Prostate gland (tissue), 2 donors: ENCODE measurements around the gene KRTAP10-6. TPM values are rescaled to one million over a fixed set of nuclear protein-coding genes. Genes with fewer than 3 reads are reported as not detected.
A peak's percentile ranks its signal among the peaks of the same experiment; 100 is the strongest.
"Not testable (repeated sequence)": the region's sequence is repeated elsewhere in the genome, so short reads cannot be mapped to it uniquely, and the experiment has no call there.

Experiments used
- DNase-seq: peaks from one replicate; pipeline ENCODE4 v3.0.0-alpha.2; 2019; ENCODE audit warnings: low spot score
- H3K27ac ChIP-seq, 2 donors: fragments of 200-600 bp; sonication (generic); 2 replicates each; pipeline ENCODE4 v1.5.1; 2017 to 2019
- H3K27me3 ChIP-seq: fragments of 200-600 bp; sonication (generic); replicated peaks from 2 replicates; pipeline ENCODE4 v1.5.1; 2019; ENCODE audit not compliant: insufficient read depth
- H3K36me3 ChIP-seq, 2 donors: fragments of 200-600 bp; sonication (generic); 1 replicate in 1 of 2; 2 replicates in 1 of 2; pipeline versions ENCODE4 v1.5.1 to v1.8.1; 2017 to 2019
- H3K4me1 ChIP-seq: fragments of 200-600 bp; sonication (generic); replicated peaks from 2 replicates; pipeline ENCODE4 v1.5.1; 2019
- H3K4me3 ChIP-seq, 2 donors: fragments of 200-600 bp; sonication (generic); 2 replicates each; pipeline ENCODE4 v1.5.1; 2017 to 2019
- H3K9me3 ChIP-seq: fragments of 200-600 bp; sonication (generic); 2 replicates; pipeline ENCODE4 v1.5.1; 2017
- POLR2A ChIP-seq: fragments of 450-650 bp; IDR thresholded peaks from one replicate; pipeline ENCODE4 v1.6.1; 2016; ENCODE audit warnings: antibody characterized with exemption, mild to moderate bottlenecking
- POLR2AphosphoS5 ChIP-seq: sonication (generic); formaldehyde crosslinking; IDR thresholded peaks from one replicate; pipeline ENCODE4 v1.6.1; 2017; ENCODE audit warnings: antibody characterized with exemption
- WGBS: methylation state at CpG from one replicate; pipeline ENCODE4 v1.1.5; 2018; 5-methylcytosine and 5-hydroxymethylcytosine counted together
- intact Hi-C: fragments of 100-400 bp; cut with DNase I; formaldehyde crosslinking; loops from one replicate; pipeline ENCODE4 v1.14.2; 2022
- total RNA-seq, 2 donors: library from RNA; depleted of rRNA; stranded (reverse); fragments of >200 nt; gene quantifications; one replicate each; pipeline ENCODE4 v1.1.0, GENCODE V29; 2016
- TF ChIP-seq, protein P1 (sequence below), 4 experiments: fragments of 200-600 bp in 2 of 4; fragments of 450-650 bp in 2 of 4; sonication (generic) in 2 of 4; IDR thresholded peaks; 1 replicate in 3 of 4; 2 replicates in 1 of 4; pipeline ENCODE4 v1.5.1; 2016 to 2019; ENCODE audit warnings: antibody characterized with exemption in 4 of 4, mild to moderate bottlenecking in 2 of 4, moderate library complexity in 2 of 4

KRTAP10-6 gene
- total RNA-seq, 2 donors from 2014 or later, result not detected

DNA sequence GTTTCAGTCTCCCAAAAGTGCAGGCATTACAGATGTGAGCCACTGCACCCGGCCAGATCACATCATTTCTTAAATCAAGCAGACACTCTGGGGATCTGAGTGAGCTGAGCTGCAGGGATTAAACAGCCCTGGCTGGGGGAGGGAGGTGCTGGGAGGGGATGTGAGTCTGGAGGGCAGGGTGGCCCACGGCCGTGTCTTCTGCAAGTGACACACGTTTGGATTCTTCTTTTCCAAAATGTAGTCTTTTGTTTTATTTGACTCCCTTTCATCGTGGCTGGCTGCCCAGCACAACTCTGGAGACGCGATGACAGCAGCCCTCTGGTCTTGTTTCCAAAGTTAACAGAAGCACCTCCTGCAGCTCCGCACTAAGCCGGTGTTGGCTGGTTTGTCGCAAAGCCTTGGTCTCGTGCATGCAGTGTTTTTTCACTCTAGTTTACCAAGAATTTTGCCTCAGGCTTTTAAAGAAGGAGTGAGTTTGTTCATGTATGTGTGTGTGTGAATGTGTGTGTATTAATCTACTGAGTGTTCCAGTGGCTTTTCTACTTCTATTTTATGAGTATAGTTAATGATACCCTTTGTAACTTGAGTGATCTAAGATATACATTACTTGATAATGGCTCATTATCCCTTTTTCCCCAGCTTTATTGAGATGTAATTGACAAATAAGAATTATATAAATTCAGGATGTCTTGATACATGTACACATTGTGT, 9.1 kb downstream of the KRTAP10-6 start:
- no peaks in the 10 kb centered on the region for H3K36me3 ChIP-seq
- no peaks in the 10 kb centered on the region for H3K9me3 ChIP-seq
- H3K4me3 ChIP-seq, result no peak overlapping the region
- no peaks in the 10 kb centered on the region for H3K4me1 ChIP-seq
- 4% methylated on average over 11 of the region's 11 CpGs for WGBS
- intact Hi-C loops, result no loop called here
- DNase-seq, result peak; percentile 33
- H3K27ac ChIP-seq, result no peak overlapping the region
- TF ChIP-seq POLR2A, result no peak
- peak; percentile 33 for TF ChIP-seq POLR2AphosphoS5
- H3K27me3 ChIP-seq, result no peaks in the 10 kb centered on the region

- TF ChIP-seq, protein P1, sequence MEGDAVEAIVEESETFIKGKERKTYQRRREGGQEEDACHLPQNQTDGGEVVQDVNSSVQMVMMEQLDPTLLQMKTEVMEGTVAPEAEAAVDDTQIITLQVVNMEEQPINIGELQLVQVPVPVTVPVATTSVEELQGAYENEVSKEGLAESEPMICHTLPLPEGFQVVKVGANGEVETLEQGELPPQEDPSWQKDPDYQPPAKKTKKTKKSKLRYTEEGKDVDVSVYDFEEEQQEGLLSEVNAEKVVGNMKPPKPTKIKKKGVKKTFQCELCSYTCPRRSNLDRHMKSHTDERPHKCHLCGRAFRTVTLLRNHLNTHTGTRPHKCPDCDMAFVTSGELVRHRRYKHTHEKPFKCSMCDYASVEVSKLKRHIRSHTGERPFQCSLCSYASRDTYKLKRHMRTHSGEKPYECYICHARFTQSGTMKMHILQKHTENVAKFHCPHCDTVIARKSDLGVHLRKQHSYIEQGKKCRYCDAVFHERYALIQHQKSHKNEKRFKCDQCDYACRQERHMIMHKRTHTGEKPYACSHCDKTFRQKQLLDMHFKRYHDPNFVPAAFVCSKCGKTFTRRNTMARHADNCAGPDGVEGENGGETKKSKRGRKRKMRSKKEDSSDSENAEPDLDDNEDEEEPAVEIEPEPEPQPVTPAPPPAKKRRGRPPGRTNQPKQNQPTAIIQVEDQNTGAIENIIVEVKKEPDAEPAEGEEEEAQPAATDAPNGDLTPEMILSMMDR (IDR thresholded peaks at IDR 0.05), result no peak
- TF ChIP-seq POLR2AphosphoS5 (no peak), POLR2A (no peak)
- DNase-seq, result no peak
Measured at GRCh38 chr21:44582055-44582454, 10.2 kb downstream of the KRTAP10-6 start.

GRCh38 chr21:44581158-44581557, 11.1 kb downstream of the KRTAP10-6 start:
- H3K4me3 ChIP-seq, result no peak overlapping the region
- intact Hi-C loops, result no loop called here
- WGBS, result 92% methylated on average over 3 of the region's 3 CpGs
- TF ChIP-seq POLR2AphosphoS5 (no peak), POLR2A (no peak)
- TF ChIP-seq, protein P1 (IDR thresholded peaks at IDR 0.05), result no peak
- DNase-seq, result no peak
- H3K9me3 ChIP-seq, result no peaks in the 10 kb centered on the region
- no peaks in the 10 kb centered on the region for H3K27me3 ChIP-seq
- no peaks in the 10 kb centered on the region for H3K4me1 ChIP-seq
- H3K36me3 ChIP-seq, result no peaks in the 10 kb centered on the region
- no peak overlapping the region for H3K27ac ChIP-seq

More at GRCh38 chr21:44582055-44582454, 10.2 kb downstream of the KRTAP10-6 start:
- intact Hi-C loops, result no loop called here
- no peaks in the 10 kb centered on the region for H3K9me3 ChIP-seq
- H3K4me3 ChIP-seq, result no peak overlapping the region
- H3K27me3 ChIP-seq, result no peaks in the 10 kb centered on the region
- no peaks in the 10 kb centered on the region for H3K4me1 ChIP-seq
- H3K36me3 ChIP-seq, result no peaks in the 10 kb centered on the region
- WGBS, result 77% methylated on average over 15 of the region's 15 CpGs
- no peak overlapping the region for H3K27ac ChIP-seq

DNA sequence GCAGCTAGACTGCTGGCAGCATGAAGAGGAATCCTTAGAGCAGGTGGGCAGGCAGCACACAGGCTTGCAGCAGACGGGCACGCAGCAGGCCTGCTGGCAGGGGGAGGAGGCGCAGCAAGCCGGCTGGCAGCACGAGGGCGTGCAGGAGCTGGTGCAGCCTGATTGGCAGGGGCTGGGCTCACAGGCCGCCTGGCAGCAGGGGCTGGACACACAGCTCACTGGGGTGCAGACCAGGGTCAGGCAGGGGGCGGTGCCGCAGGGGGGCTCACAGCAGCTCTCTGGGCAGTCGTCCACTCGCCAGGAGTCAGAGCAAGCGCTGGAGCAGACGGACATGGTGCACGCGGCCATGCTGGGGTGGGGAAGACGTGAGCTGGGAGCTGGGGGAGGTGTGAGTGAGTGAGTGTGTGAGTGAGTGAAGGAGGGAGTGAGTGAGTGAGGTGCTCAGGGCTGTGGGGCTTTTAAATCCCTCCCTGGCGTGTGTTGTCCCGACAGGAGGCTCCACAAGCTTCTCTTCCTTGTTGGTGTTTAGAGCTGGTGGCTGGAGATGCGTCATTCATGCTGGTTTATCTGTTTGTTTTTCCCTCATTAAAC, 12.0 kb downstream of the KRTAP10-6 start, which contains the start of gene KRTAP10-5:
Gene KRTAP10-5 (minus strand): TSS at position 374 of the 591 bp plus-strand sequence. CDS start 26 bp downstream, at position 348.
- H3K4me1 ChIP-seq, DNase-seq, H3K27me3 ChIP-seq, H3K4me3 ChIP-seq, H3K27ac ChIP-seq, H3K36me3 ChIP-seq, intact Hi-C loops, H3K9me3 ChIP-seq: not testable (repeated sequence)
- WGBS, result 38% methylated on average over 12 of the region's 19 CpGs

DNA sequence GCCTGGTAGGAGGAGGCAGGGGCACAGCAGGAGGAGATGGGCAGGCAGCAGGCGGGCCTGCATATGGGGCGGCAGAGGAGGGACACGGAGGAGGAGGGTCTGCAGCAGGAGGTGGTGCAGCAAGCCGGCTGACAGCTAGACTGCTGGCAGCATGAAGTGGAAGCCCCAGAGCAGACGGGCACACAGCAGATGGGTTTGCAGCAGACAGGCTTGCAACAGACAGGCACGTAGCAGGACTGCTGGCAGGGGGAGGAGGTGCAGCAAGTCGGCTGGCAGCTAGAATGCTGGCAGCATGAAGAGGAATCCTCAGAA, 12.5 kb downstream of the KRTAP10-6 start:
- no peaks in the 10 kb centered on the region for H3K4me1 ChIP-seq
- WGBS, result 66% methylated on average over 7 of the region's 7 CpGs
- no peak overlapping the region for H3K27ac ChIP-seq
- TF ChIP-seq POLR2AphosphoS5 (no peak), POLR2A (no peak)
- TF ChIP-seq, protein P1 (IDR thresholded peaks at IDR 0.05), result no peak
- H3K4me3 ChIP-seq, result no peak overlapping the region
- H3K36me3 ChIP-seq, result no peaks in the 10 kb centered on the region
- intact Hi-C loops, result no loop called here
- H3K27me3 ChIP-seq, result no peaks in the 10 kb centered on the region
- no peaks in the 10 kb centered on the region for H3K9me3 ChIP-seq
- DNase-seq, result no peak
